ENCODE data around the gene PALD1. TPM values are rescaled to one million over a fixed set of nuclear protein-coding genes. Genes with fewer than 3 reads are reported as not detected.

PALD1 gene
- total RNA-seq, 1 donor from 2014 or later = 5.1 TPM

GRCh38 chr10:70541736-70542564 is 63.4 kb downstream of the PALD1 start:
- intact Hi-C loops (cut with DNase I) = no loop called here
- no peak for ATAC-seq
- DNase-seq (ENCODE audit: missing footprints) = no peak

DNA sequence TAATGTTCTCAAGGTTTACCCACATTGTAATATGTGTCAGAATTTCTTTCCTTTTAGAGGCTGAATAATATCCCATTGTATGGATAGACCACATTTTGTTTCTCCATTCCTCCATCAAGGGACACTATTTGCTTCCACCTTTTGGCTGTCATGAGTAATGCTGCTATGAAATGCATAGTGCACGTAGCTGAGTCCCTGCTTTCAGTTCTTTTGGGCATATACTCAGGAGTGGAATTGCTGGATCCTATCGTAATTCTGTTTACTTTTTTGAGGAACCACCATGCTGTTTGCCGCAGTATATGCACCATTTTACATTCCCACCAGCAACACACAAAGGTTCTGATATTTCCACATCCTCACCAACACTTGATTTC is 64.0 kb downstream of the PALD1 start:
- ATAC-seq (no peak), DNase-seq (ENCODE audit: missing footprints) (no peak)
- intact Hi-C loops (cut with DNase I) = no loop called here

DNA sequence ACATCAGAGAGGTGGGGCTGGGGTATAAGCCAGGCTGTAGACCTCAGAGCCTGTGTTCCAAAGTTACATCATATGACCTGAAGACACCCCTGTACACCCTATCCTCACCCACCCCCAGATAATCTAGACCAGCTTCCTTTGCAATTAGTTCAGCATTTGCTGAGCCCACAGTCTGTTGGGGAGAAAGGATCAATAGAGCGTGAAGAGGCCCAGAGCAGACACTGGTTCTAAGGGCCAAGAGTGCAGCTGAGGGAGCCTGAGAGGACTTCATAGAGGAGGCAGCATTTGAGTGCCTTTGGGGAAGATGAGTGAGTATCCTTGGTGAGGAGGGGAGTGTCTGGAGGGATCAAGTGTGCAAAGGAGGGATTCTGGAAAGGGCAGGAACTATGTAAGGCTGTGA is 65.3 kb downstream of the PALD1 start:
- intact Hi-C loops (cut with DNase I) = no loop called here
- DNase-seq (ENCODE audit: missing footprints) (no peak), ATAC-seq (no peak)

DNA sequence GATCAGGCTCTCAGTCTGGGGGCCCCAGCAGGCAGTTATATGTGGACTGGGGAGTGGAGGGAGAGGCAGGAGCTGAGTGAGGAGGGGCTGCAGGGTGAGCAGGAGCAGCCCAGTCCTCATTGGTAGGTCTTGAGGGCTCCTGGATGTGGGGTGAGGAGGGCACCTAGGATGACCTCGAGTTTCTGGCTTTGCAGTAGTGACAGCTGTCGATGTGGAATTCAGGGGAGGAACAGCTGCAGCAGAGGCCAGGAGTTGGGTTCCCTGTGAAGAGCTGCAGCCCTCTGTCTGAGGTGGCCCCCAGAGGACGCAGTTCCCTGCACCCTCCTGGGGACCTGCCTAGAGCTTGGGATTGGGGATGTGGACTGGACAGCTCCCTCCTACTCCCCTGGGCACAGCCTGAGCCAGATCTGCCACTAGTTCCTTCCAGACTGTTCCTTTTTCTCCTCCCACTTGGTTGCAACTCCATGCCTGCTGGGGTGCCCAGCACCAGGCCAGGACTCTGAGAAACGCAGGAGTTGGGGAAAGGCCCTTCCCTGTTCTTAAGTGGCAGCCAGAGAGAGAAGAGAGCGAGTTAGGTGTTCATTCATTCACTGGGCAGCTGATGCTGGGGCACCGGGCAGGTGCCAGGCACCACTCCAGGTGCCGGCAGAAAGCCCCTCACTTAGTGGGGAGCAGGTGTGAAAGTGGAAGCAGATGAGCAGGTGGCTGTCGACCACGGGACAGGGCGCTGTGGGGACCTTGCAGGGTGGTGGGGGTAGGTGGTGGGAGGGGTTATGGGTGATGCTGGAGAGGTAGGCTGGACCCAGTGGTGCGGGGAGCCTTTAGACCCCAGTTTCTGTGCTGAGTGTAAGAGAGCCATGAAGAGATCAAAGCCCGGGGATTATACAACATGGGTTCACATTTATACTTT is 66.1 kb downstream of the PALD1 start:
- intact Hi-C loops (cut with DNase I) = no loop called here
- ATAC-seq (no peak), DNase-seq (ENCODE audit: missing footprints) (no peak)

- intact Hi-C loops (cut with DNase I) = no loop called here
- ATAC-seq (no peak), DNase-seq (ENCODE audit: missing footprints) (no peak)
Measured at GRCh38 chr10:70546584-70546983, 68.0 kb downstream of the PALD1 start.

- ATAC-seq = no peak
Measured at GRCh38 chr10:70549351-70549961, 70.9 kb downstream of the PALD1 start.

DNA sequence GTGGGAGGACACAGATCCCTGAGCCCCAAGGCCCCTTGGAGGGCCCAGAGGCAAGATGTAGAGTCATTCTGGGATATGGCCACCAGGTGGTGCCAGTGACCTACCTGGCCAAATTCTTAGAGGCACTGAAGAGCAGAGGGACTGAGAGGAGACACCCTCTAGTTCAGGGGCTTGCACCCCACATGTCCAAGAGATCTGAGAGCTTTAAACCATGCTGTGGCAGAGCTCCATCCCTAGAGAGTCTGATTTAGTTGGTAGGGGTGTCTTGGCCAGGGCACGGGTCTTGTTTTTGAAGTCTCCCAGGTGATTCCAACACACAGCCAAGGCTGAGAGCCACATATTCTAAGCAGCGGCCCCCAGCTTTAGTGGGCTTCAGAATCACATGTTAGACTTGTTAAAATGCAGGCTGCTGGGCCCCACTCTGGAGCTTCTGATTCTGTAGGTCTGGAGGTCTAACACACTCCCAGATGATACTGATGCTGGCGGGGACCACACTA is 71.4 kb downstream of the PALD1 start:
- intact Hi-C loops (cut with DNase I) = loop anchor here (1.0 kb wide), 2 partner anchors 209 to 330 kb away; no protein-coding TSS in a partner anchor
- DNase-seq (ENCODE audit: missing footprints) = no peak
- peak; percentile 70 for ATAC-seq

More at GRCh38 chr10:70549351-70549961, 70.9 kb downstream of the PALD1 start:
- no peak for DNase-seq (ENCODE audit: missing footprints)
- intact Hi-C loops (cut with DNase I) = no loop called here

DNA sequence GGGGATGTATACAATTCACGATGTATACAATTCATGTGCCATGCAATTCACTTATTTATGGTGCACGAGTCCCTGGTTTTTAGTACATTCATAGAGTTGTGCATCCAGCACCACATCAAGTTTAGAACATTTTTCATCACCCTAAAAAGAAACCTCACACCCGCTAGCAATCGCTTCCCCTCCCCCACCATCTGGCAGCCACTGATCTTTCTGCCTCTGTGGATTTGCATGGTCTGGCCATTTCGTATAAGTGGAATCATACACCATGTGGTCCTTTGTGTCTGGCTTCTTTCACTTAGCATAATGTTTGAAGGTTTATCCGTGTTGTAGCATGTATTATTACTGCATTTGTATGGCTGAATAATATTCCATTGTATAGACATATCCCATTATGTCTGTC is 71.9 kb downstream of the PALD1 start:
- DNase-seq (ENCODE audit: missing footprints) (no peak), ATAC-seq (no peak)
- intact Hi-C loops (cut with DNase I) = loop anchor here (1.0 kb wide), 2 partner anchors 209 to 330 kb away; no protein-coding TSS in a partner anchor

DNA sequence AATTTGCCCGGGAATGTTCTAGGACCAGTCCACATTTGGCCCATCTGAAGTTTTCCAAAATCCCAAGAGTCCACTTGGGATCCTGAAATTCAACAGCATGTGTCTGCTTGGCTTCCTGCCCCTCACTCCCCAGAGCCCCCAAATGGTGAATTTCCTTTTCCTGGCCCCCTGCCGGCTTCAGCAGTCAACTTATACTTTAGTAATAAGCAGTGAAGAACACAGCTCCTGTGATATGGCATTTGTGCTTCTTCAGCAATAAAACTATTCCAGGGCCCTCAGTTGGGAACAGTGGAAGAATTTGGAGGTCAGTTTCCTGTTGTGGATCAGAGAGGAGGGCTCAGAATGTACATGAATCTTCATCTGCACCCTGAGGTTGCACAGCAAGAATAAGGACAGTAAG is 72.9 kb downstream of the PALD1 start:
- DNase-seq (ENCODE audit: missing footprints) (no peak), ATAC-seq (no peak)
- intact Hi-C loops (cut with DNase I) = no loop called here

DNA sequence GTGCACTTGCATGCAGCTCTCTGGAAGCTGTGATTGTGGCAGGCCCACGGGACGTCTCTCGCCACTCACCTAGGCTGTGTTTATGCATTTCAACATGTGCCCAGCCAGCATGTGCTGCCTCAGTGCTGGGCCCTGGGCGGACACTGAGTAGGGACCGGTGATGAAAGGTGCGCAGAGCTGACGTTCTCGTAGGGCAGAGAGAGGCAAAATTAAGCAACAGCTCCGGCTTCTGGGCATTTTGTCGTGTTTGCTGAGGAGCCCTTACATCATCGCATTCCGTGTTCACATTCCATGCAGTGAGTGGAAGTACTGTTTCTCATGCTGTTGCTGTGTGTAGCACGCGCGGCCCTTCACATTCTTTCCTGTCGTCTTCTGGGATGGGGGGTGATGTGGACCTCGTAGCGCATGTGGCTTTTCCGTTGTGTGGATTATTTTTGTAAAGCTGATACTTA is 73.4 kb downstream of the PALD1 start:
- DNase-seq (ENCODE audit: missing footprints) (peak; percentile 37), ATAC-seq (peak; percentile 49)
- intact Hi-C loops (cut with DNase I) = no loop called here

GRCh38 chr10:70552586-70552985 is 74.0 kb downstream of the PALD1 start:
- intact Hi-C loops (cut with DNase I) = no loop called here
- ATAC-seq = no peak
- no peak for DNase-seq (ENCODE audit: missing footprints)

DNA sequence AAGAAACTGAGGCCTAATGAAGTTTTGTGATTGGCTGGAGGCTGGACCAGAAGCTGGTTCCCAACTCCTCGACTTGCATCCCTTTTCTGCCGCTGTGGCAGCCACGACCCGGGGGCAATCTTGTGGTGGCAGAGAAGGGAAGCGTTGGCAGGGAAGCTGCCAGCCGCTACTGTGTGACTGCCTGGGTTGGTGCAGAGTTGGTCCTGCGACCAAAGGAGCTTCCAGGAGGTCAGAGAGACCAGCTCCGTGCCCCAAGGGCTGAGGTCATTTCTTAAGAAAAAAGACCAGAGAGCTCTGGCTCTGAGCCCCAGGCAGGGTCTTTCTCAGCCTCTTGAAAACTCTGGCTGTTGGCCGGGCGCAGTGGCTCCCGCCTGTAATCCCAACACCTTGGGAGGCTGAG is 76.8 kb downstream of the PALD1 start:
- intact Hi-C loops (cut with DNase I) = loop anchor here (5.0 kb wide), 1 partner anchor 117 kb away; the partner anchor contains the start of gene ADAMTS14
- ATAC-seq = no peak
- DNase-seq (ENCODE audit: missing footprints) = no peak

GRCh38 chr10:70557086-70557845 is 78.7 kb downstream of the PALD1 start:
- intact Hi-C loops (cut with DNase I) = loop anchor here (5.0 kb wide), 1 partner anchor 115 kb away; the partner anchor contains the start of gene ADAMTS14
- ATAC-seq (no peak), DNase-seq (ENCODE audit: missing footprints) (no peak)

DNA sequence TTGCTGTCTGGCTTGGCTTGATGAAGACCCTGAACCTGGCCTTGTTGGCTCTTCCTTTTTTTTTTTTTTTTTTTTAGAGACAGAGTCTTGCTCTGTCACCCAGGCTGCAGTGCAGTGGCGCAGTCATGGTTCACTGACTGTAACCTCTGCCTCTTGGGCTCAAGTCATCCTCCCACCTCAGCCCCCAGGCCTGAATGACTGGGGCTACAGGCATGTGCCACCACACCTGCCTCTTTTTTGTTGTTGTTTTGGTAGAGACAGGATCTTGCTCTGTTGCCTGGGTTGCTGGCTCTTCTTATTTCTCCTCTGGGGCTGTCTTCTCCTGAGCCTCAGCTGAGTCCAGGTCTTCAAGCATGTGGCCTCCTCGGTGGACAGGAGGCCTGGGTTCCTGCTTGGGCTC is 79.3 kb downstream of the PALD1 start:
- intact Hi-C loops (cut with DNase I) = loop anchor here (2.0 to 5.0 kb wide), 2 partner anchors 114 to 201 kb away; partner anchors contain the start of gene ADAMTS14
- ATAC-seq = no peak
- DNase-seq (ENCODE audit: missing footprints) = no peak

- no peak for DNase-seq (ENCODE audit: missing footprints)
- intact Hi-C loops (cut with DNase I) = loop anchor here (2.0 to 5.0 kb wide), 2 partner anchors 114 to 201 kb away; partner anchors contain the start of gene ADAMTS14
- ATAC-seq = no peak
Measured at GRCh38 chr10:70558295-70558694, 79.7 kb downstream of the PALD1 start.

DNA sequence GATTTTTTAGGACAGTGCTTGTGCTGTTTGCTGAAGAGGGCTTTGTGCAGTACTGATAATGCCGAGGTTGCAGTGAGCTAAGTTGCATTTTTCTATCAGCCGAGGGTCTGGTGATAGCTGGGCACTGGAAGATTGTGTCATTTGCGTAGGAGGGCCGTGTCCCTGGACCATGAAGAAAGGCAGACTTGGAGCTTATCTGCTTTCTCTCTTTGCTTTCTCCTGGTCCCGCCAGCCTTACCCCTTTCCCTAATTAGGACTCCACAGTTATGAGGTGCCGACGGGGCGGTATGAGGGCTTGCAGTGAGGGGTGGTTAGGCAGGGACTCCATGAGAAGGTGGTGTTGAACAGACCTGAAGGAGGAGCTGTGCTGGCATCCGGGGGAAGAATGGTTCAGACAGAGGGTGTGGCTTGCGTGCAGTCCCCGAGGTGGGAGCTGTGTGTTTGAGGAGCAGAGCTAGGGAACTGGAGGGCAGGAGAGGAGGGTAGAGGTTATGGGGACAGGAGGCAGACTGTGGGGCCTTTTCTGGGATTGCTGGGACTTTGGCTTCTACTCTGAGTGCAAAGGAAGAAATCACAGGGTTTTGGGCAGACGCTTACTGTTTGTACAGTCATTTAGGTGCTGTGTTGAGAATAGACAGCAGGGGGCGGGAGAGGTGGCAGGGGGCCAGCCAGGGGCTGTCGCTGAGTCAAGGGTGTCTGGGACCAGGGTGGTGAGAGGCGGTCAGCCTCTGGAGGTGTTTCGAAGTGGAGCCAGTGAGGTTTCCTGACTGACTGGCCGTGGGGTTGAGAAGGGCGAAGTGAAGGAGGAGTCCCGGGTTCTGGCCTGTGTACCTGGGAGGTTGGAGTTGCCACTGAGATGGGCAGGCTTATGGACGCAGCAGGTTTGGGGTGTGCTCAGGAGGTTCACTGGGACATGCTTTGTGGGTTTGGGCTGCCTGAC is 80.6 kb downstream of the PALD1 start:
- no peak for DNase-seq (ENCODE audit: missing footprints)
- peak; percentile 79 for ATAC-seq
- intact Hi-C loops (cut with DNase I) = loop anchor here (2.0 to 5.0 kb wide), 2 partner anchors 113 to 200 kb away; partner anchors contain the start of gene ADAMTS14

DNA sequence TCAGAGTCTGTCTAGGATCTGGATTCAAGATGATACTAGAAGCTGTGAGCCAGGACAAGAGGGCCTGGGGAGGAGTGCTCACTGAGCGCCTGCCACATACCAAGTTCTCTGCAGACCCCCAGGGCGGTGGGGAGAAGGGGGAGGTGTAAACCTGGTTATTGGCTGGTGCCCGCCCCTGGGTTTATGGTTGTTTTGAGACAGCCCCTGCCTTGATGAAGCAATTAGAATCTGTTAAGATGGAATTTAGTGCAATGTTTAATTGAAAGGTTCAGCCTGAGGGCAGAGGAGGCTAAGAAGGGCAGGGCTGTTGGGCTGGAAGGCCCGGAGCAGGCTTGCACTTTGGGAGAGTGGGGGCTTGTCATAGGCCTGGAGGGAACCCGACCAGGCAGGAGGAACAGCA is 81.3 kb downstream of the PALD1 start:
- intact Hi-C loops (cut with DNase I) = loop anchor here (2.0 to 5.0 kb wide), 2 partner anchors 112 to 199 kb away; partner anchors contain the start of gene ADAMTS14
- DNase-seq (ENCODE audit: missing footprints) = no peak

More for the DNA sequence above, 81.3 kb downstream of the PALD1 start:
- ATAC-seq = no peak
